T-helper 17 cell (primary cell): ENCODE results near the gene CDH9. TPM values are rescaled to one million over a fixed set of nuclear protein-coding genes. Genes with fewer than 3 reads are reported as not detected.

Source experiments
- ATAC-seq: fragments of 150-1000 bp; cut with Tn5 transposase; 2 replicates; pipeline ENCODE4 v1.10.0; 2021; ENCODE audit warnings: mild to moderate bottlenecking, moderate library complexity
- DNase-seq, 3 donors: peaks; one replicate each; pipeline versions ENCODE4 v3.0.0 to v3.0.0-alpha.2; 2020 to 2021
- H3K9me3 ChIP-seq: one replicate; pipeline ENCODE4 v1.7.0; 2013; ENCODE audit warnings: low read length, mild to moderate bottlenecking; ENCODE audit not compliant: control insufficient read depth, poor library complexity, severe bottlenecking
- H3K27ac Mint-ChIP-seq: one replicate; pipeline ENCODE4 v1.8.0; 2022; ENCODE audit warnings: mild to moderate bottlenecking, moderate library complexity, mixed read lengths
- H3K27me3 Mint-ChIP-seq: one replicate; pipeline ENCODE4 v1.8.0; 2022; ENCODE audit warnings: mixed read lengths
- H3K36me3 Mint-ChIP-seq: one replicate; pipeline ENCODE4 v1.8.0; 2022; ENCODE audit warnings: low read depth, mixed read lengths
- H3K4me1 Mint-ChIP-seq: one replicate; pipeline ENCODE4 v1.8.0; 2022; ENCODE audit warnings: mild to moderate bottlenecking, mixed read lengths
- H3K4me3 Mint-ChIP-seq: one replicate; pipeline ENCODE4 v1.8.0; 2022; ENCODE audit warnings: mild to moderate bottlenecking, moderate library complexity, mixed read lengths
- total RNA-seq, 4 donors: library from RNA in 2 of 4; stranded (reverse) in 2 of 4; gene quantifications; one replicate each; pipeline ENCODE4 v1.2.3 and lab custom pipeline; 2022 to 2026

CDH9 gene
- total RNA-seq, 2 donors from 2014 or later: not detected

DNA sequence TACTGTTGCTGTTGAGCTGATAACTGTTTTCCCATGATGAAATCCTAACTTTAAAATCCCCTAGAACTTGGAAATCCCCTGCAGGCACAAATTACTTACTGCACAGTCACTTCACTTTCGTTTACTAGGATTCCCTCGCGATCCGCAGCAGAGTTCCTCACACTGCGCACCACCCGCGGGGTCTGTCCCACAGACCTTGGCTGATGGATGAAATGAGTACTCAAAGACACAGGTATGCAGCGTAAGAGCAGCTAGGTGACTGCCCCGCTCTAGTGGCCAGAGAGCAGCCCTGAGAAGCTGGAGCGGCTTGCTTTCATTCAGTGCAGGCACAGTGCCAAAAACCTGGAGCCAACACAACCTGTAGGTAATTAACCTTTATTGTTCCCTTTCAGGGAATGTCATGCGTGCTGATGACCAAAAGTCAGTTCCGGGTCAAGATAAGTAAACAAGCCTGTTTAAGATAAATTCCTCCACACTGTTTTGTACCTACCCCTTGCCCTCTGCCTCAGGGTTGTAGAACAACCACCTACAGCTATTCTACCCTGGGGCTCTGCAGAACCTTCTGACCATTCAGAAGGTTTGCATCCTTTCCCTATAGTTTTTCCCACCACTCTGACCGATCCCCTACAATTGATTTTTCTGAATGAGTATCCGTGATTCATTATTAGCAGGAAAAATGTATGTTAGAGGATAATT, 191.2 kb downstream of the CDH9 start:
- Mint-ChIP-seq H3K27ac (no peak overlapping the region), H3K36me3 (no peaks in the 10 kb centered on the region), H3K4me1 (no peaks in the 10 kb centered on the region), H3K4me3 (no peak overlapping the region), H3K27me3 (no peaks in the 10 kb centered on the region)
- no peak for ATAC-seq
- DNase-seq: no peak
- H3K9me3 ChIP-seq: peaks cover 2% of the 10 kb centered on the region

DNA sequence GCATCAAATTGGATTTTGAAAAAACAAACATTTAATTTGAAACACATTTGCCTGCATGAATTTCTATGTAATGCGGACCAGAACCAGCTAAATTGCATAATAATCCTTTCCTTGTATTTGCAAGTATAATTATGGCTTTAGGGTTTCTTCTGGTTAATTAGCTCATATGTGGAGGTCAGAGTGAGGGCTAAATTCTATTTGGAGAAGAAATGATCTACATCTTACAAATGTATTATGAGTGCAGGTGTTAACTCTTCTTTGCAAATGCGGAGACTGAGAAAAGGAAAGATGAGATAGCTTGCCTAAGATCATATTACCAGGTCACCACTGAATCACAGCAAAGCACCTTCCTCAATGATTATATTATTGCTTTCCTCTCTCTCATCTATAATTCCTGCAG, 194.7 kb downstream of the CDH9 start:
- ATAC-seq: no peak
- Mint-ChIP-seq H3K27me3 (no peaks in the 10 kb centered on the region), H3K4me3 (no peak overlapping the region), H3K36me3 (no peaks in the 10 kb centered on the region), H3K4me1 (no peaks in the 10 kb centered on the region), H3K27ac (no peak overlapping the region)
- no peak for DNase-seq
- H3K9me3 ChIP-seq: no peaks in the 10 kb centered on the region

DNA sequence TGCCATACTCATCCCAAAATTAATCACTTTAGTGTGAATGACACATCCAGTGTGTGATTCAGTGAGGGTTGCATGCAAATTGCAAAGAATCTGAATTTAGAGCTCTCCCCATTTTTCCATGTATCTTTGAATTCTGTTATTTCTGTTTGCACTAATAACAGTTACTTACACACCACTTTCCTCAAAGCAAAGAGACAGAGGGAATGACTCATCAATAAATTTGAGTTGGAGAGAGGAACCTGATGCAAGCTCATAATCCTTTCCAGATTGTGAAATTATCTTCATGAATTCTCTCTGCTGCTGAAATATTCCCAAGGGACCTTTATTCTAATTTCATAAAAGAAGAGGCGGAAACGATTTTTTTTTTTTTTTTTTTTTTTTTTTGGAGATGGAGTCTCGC, 204.8 kb downstream of the CDH9 start:
- Mint-ChIP-seq H3K27me3 (no peaks in the 10 kb centered on the region), H3K4me1 (no peaks in the 10 kb centered on the region), H3K27ac (no peak overlapping the region), H3K36me3 (no peaks in the 10 kb centered on the region), H3K4me3 (no peak overlapping the region)
- DNase-seq (no peak), ATAC-seq (no peak)
- no peaks in the 10 kb centered on the region for H3K9me3 ChIP-seq
